ENCODE data around the gene GPS1.

The GPS1 gene

DNA sequence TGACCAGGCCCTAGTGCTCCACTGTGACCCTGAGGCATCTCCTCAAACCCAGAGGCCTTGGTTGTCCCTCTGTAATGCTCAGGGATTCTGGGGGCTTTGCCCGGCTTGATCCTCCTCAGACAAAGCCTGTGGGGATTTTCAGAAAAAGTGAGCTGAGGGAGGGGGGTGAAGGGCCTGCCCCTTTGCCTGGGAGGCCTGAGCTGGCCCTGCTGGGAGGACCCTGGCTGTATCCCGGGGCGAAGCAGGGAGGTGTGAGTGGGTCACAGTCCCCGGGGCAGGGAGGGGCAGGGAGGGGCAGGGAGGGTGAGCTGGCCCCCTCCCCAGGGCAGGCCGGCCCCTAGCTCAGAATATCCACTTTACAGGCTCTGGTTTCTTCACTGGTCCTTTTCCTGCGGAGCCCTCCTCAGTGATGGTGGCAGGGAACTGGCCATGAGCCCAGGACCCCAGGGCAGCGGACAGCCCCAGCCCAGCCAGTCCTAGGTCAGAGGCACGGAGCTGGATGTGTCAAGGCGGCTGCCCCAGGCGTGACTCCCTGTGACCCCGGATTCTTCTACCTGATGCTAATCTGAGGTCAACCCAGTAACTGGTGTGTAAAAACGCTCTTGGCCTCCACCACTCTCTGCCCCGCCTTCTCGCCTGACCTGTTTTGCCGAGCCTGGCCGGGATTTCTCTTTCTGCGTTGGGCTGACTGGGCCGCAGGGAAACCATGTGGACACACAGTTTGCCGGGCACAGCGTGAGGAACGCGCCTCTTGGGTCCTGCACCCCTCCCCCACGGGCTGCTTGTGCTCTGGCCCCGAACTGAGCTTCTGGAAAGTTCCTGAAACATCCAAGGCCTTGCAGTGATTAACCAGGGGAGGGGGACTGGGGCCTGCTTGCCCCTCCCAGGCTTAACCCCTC, 52.1 kb downstream of the GPS1 start:
- TF ChIP-seq, protein P1, sequence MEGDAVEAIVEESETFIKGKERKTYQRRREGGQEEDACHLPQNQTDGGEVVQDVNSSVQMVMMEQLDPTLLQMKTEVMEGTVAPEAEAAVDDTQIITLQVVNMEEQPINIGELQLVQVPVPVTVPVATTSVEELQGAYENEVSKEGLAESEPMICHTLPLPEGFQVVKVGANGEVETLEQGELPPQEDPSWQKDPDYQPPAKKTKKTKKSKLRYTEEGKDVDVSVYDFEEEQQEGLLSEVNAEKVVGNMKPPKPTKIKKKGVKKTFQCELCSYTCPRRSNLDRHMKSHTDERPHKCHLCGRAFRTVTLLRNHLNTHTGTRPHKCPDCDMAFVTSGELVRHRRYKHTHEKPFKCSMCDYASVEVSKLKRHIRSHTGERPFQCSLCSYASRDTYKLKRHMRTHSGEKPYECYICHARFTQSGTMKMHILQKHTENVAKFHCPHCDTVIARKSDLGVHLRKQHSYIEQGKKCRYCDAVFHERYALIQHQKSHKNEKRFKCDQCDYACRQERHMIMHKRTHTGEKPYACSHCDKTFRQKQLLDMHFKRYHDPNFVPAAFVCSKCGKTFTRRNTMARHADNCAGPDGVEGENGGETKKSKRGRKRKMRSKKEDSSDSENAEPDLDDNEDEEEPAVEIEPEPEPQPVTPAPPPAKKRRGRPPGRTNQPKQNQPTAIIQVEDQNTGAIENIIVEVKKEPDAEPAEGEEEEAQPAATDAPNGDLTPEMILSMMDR (IDR thresholded peaks at IDR 0.05; ENCODE audit: extremely low read depth, insufficient read depth, missing control alignments): no peak
- DNase-seq (ENCODE audit: low spot score): no peak
- in situ Hi-C loops (cut with MboI; ENCODE audit: low pct_unique_long_range_greater_than_20kb, low sequenced_read_pairs, unreplicated experiment): no loop called here

GRCh38 chr17:82104797-82105416, 53.2 kb downstream of the GPS1 start:
- TF ChIP-seq, protein P1 (IDR thresholded peaks at IDR 0.05; ENCODE audit: extremely low read depth, insufficient read depth, missing control alignments): no peak

GRCh38 chr17:82105417-82105881, 53.8 kb downstream of the GPS1 start:
- in situ Hi-C loops (cut with MboI; ENCODE audit: low pct_unique_long_range_greater_than_20kb, low sequenced_read_pairs, unreplicated experiment): no loop called here
- TF ChIP-seq, protein P1 (IDR thresholded peaks at IDR 0.05; ENCODE audit: extremely low read depth, insufficient read depth, missing control alignments): no peak
- no peak for DNase-seq (ENCODE audit: low spot score)

More at GRCh38 chr17:82104797-82105416, 53.2 kb downstream of the GPS1 start:
- no peak for DNase-seq (ENCODE audit: low spot score)
- in situ Hi-C loops (cut with MboI; ENCODE audit: low pct_unique_long_range_greater_than_20kb, low sequenced_read_pairs, unreplicated experiment): no loop called here

DNA sequence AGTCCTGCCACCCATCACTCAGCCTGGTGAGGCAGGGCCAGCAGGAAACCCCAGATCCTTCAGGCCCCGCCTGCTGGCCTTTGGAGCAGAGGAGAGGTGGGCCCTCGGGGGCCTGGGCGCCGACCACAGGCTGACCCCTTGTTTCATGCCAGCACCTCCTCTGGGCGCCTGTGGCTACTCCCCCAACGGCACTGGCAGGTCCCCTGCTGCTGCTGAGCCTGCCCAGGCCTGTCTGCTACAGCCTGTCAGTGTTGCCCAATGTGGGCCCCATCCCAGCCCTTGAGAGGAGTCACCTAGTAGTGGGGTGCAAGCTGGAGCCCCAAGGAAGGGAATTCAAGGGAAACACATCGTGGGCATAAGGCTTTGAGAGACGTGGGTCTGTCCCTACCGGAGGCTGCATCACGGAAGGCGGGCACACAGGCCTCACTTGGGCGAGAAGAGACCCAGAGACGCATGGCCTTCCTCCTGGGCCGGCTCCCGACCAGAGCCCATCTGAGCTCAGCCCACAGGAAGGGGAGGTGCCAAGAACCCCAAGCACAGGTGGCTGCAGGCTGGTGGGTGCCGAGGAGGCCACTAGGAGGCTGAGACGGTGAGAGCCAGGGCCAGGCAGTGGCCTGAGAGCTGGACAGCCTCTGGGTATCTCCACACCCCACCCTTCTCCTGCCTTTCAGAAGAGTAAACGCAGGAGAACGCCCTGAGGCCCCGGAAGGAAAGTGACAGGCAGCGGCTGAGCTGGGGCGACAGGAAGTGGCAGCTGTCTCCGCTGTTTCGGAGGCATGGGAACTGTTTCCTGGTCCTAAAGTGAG, 54.4 kb downstream of the GPS1 start:
- TF ChIP-seq, protein P1 (IDR thresholded peaks at IDR 0.05; ENCODE audit: extremely low read depth, insufficient read depth, missing control alignments): peak; percentile 52
- in situ Hi-C loops (cut with MboI; ENCODE audit: low pct_unique_long_range_greater_than_20kb, low sequenced_read_pairs, unreplicated experiment): no loop called here
- DNase-seq (ENCODE audit: low spot score): peak; percentile 93

DNA sequence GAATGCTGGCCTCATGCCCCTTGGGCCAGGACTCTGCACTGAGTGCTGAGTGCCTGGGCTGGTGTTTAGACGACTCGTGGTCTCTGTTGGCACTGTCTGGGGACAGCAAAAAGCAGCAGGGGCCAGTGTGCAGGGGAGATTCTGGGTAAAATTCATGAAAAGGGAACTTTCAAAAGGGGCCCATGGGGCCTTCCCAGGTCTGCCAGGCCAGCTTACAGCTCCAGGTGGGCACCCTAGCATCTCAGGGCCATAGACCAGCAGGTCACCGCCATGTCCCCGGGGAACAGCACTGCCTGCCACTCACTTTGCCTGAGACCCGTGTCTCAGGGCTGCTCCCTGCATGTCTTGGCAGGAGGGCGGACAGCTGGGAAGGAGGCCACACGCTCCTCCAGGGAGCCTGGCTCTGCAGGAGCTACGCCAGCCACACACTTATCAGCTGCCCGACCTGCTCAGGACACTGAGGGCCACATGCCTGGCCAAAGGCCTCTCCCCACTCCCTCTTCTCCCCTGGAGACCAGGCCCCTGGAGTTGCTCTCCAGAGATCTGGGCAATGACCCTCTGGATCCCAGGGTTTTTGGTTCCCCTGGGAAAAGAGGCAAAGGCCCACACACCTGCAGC, 55.1 kb downstream of the GPS1 start:
- peak; percentile 58 for DNase-seq (ENCODE audit: low spot score)
- in situ Hi-C loops (cut with MboI; ENCODE audit: low pct_unique_long_range_greater_than_20kb, low sequenced_read_pairs, unreplicated experiment): no loop called here

More for the DNA sequence above, 55.1 kb downstream of the GPS1 start:
- TF ChIP-seq, protein P1 (IDR thresholded peaks at IDR 0.05; ENCODE audit: extremely low read depth, insufficient read depth, missing control alignments): no peak
